ENCODE data around the gene IPO9.

The IPO9 gene

GRCh38 chr1:201783572-201783971 lies 45.4 kb upstream of the IPO9 start:
- in situ Hi-C loops (cut with MboI; ENCODE audit: low sequenced_read_pairs, unreplicated experiment), result loop anchor here (10.0 kb wide), 2 partner anchors 69 to 219 kb away; no protein-coding TSS in a partner anchor
- DNase-seq (ENCODE audit: low spot score), result no peak
- no peak for TF ChIP-seq CTCF (IDR thresholded peaks at IDR 0.05; ENCODE audit: borderline replicate concordance, control extremely low read depth, extremely low read depth, insufficient read depth, missing control alignments)

GRCh38 chr1:201785291-201785690 lies 43.7 kb upstream of the IPO9 start:
- DNase-seq (ENCODE audit: low spot score), result no peak
- no peak for TF ChIP-seq CTCF (IDR thresholded peaks at IDR 0.05; ENCODE audit: borderline replicate concordance, control extremely low read depth, extremely low read depth, insufficient read depth, missing control alignments)
- in situ Hi-C loops (cut with MboI; ENCODE audit: low sequenced_read_pairs, unreplicated experiment), result loop anchor here (10.0 kb wide), 2 partner anchors 70 to 220 kb away; no protein-coding TSS in a partner anchor

GRCh38 chr1:201786824-201787223 lies 42.1 kb upstream of the IPO9 start:
- no peak for DNase-seq (ENCODE audit: low spot score)
- no peak for TF ChIP-seq CTCF (IDR thresholded peaks at IDR 0.05; ENCODE audit: borderline replicate concordance, control extremely low read depth, extremely low read depth, insufficient read depth, missing control alignments)
- in situ Hi-C loops (cut with MboI; ENCODE audit: low sequenced_read_pairs, unreplicated experiment), result loop anchor here (10.0 kb wide), 2 partner anchors 72 to 222 kb away; no protein-coding TSS in a partner anchor

DNA sequence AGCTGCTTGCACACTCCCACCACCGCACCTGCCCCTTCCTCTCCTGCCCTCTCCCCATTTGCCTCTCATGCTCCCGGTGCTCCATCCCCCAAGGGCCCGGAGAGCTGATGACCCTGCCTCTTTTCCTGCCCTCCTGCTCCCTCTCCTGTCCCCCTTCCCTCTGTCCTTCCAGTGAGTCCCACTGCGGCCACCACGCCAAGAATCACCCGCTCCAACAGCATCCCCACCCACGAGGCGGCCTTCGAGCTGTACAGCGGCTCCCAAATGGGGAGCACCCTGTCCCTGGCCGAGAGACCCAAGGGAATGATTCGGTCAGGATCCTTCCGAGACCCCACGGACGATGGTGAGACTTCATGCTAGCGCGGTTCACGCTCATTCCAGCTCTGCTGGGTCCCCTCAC lies 40.7 kb upstream of the IPO9 start:
- TF ChIP-seq CTCF (IDR thresholded peaks at IDR 0.05; ENCODE audit: borderline replicate concordance, control extremely low read depth, extremely low read depth, insufficient read depth, missing control alignments), result no peak
- in situ Hi-C loops (cut with MboI; ENCODE audit: low sequenced_read_pairs, unreplicated experiment), result loop anchor here (10.0 kb wide), 2 partner anchors 73 to 223 kb away; no protein-coding TSS in a partner anchor
- no peak for DNase-seq (ENCODE audit: low spot score)

DNA sequence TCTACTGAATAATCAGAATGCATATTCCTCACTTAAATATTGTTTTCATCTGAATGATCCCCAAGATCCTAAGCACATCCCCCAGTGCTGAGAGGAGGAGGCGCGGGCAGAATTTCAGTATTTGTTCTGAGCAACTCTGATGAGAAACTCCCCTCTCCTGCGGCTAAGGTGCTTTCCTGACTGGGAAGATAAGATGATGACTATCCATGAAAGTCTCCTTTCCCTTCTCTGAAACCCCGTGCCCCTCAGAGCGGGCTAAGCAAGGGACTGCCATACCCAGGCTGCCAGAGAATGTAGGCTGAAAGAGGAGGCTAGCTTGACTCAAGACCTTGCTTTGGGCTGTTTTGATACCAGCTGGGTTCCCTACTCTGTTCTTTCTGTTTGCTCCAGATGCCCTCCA lies 39.7 kb upstream of the IPO9 start:
- in situ Hi-C loops (cut with MboI; ENCODE audit: low sequenced_read_pairs, unreplicated experiment), result loop anchor here (10.0 kb wide), 2 partner anchors 74 to 224 kb away; no protein-coding TSS in a partner anchor
- DNase-seq (ENCODE audit: low spot score), result no peak

GRCh38 chr1:201790261-201790660 lies 38.7 kb upstream of the IPO9 start:
- no peak for TF ChIP-seq CTCF (IDR thresholded peaks at IDR 0.05; ENCODE audit: borderline replicate concordance, control extremely low read depth, extremely low read depth, insufficient read depth, missing control alignments)
- in situ Hi-C loops (cut with MboI; ENCODE audit: low sequenced_read_pairs, unreplicated experiment), result no loop called here
- DNase-seq (ENCODE audit: low spot score), result no peak

More for the DNA sequence above, 39.7 kb upstream of the IPO9 start:
- TF ChIP-seq CTCF (IDR thresholded peaks at IDR 0.05; ENCODE audit: borderline replicate concordance, control extremely low read depth, extremely low read depth, insufficient read depth, missing control alignments), result no peak
